Measurements from ENCODE around the gene ETDC.

GRCh38 chrX:135308345-135308855, 880 bp upstream of the ETDC start:
- TF ChIP-seq, protein P1, sequence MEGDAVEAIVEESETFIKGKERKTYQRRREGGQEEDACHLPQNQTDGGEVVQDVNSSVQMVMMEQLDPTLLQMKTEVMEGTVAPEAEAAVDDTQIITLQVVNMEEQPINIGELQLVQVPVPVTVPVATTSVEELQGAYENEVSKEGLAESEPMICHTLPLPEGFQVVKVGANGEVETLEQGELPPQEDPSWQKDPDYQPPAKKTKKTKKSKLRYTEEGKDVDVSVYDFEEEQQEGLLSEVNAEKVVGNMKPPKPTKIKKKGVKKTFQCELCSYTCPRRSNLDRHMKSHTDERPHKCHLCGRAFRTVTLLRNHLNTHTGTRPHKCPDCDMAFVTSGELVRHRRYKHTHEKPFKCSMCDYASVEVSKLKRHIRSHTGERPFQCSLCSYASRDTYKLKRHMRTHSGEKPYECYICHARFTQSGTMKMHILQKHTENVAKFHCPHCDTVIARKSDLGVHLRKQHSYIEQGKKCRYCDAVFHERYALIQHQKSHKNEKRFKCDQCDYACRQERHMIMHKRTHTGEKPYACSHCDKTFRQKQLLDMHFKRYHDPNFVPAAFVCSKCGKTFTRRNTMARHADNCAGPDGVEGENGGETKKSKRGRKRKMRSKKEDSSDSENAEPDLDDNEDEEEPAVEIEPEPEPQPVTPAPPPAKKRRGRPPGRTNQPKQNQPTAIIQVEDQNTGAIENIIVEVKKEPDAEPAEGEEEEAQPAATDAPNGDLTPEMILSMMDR (conservative IDR thresholded peaks at IDR 0.05; ENCODE audit: low read depth in 2 of 2), result no peak
- TF ChIP-seq EZH2 (IDR thresholded peaks at IDR 0.05; ENCODE audit: low read depth, unreplicated experiment) (no peak), POLR2AphosphoS5 (IDR thresholded peaks at IDR 0.05; ENCODE audit: low read depth) (no peak), ETS1 (IDR thresholded peaks at IDR 0.05) (no peak)
- TF ChIP-seq, protein P2, sequence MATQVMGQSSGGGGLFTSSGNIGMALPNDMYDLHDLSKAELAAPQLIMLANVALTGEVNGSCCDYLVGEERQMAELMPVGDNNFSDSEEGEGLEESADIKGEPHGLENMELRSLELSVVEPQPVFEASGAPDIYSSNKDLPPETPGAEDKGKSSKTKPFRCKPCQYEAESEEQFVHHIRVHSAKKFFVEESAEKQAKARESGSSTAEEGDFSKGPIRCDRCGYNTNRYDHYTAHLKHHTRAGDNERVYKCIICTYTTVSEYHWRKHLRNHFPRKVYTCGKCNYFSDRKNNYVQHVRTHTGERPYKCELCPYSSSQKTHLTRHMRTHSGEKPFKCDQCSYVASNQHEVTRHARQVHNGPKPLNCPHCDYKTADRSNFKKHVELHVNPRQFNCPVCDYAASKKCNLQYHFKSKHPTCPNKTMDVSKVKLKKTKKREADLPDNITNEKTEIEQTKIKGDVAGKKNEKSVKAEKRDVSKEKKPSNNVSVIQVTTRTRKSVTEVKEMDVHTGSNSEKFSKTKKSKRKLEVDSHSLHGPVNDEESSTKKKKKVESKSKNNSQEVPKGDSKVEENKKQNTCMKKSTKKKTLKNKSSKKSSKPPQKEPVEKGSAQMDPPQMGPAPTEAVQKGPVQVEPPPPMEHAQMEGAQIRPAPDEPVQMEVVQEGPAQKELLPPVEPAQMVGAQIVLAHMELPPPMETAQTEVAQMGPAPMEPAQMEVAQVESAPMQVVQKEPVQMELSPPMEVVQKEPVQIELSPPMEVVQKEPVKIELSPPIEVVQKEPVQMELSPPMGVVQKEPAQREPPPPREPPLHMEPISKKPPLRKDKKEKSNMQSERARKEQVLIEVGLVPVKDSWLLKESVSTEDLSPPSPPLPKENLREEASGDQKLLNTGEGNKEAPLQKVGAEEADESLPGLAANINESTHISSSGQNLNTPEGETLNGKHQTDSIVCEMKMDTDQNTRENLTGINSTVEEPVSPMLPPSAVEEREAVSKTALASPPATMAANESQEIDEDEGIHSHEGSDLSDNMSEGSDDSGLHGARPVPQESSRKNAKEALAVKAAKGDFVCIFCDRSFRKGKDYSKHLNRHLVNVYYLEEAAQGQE (IDR thresholded peaks at IDR 0.05; ENCODE audit: unreplicated experiment), result no peak

Data from GM23338 (cell line).